AG04449 (cell line): ENCODE results near the gene SRRM2.
"Not testable (repeated sequence)": the region's sequence is repeated elsewhere in the genome, so short reads cannot be mapped to it uniquely, and the experiment has no call there.

Experiments used
- CTCF ChIA-PET: fragments of 350-600 bp; formaldehyde crosslinking; extraction: SDS; loops from one replicate; lab custom pipeline; 2021; ENCODE audit warnings: antibody characterized with exemption; lab: Yijun Ruan, JAX
- POLR2A ChIA-PET: fragments of 400-600, 350-600 bp; formaldehyde crosslinking; extraction: SDS; loops from one replicate; lab custom pipeline; 2020; ENCODE audit warnings: antibody characterized with exemption, inconsistent platforms; lab: Yijun Ruan, JAX
- DNase-seq: peaks from one replicate; pipeline ENCODE4 v3.0.0-alpha.2; 2010; ENCODE audit warnings: low read depth, low spot score
- H3K4me3 ChIP-seq: 2 replicates; pipeline ENCODE4 v1.5.1; 2011; ENCODE audit warnings: low read depth, mild to moderate bottlenecking, control low read depth, low read length
- TF ChIP-seq, protein P1 (sequence below): IDR thresholded peaks from one replicate; pipeline ENCODE4 v1.5.1; 2011; ENCODE audit warnings: mild to moderate bottlenecking, moderate library complexity, low read length, control low read depth, inconsistent platforms; ENCODE audit not compliant: insufficient read depth; ENCODE audit errors: missing control alignments

Gene SRRM2

DNA sequence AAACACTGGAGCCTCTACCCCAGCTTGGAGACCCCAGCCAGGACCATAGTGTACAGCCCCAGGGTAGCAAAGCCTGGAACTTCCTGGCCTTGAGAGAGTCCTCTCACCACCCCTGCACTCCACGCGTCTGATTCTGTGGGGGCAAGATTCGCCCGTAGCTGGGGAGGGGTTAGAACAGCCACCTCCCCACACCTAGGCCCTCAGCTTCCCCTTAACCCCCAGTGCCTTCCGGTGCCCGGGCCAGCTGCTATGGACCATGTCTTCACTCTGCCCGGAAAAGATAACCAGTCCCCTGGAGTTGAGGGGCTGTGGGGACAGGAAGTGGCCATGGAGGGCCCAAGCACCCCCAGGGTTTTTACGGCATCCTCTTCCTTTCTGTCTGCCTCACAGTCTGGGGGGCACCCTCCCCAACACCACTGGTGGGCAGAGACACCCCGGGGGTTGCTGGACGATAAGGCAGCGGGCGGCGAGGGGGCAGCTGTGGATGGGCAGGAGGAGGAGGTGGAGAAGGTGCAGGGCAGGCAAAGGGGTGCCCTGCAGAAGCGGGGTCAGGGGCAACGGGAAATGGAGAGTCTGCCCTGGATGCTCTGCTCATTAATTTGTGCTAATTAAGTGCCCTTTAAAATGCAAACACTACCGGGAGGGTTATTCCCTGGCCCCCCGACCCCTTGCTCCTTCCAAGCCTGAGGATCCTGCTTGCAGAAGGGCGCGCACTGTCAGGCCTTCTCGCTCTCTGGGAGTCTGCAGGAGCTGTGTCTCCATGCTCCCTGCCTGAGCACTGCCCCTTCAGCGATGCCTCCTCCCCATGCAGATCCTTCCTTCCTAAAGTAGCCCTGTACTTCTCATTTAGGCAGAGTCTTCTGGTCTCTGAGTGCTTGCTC lies 34.8 kb upstream of the SRRM2 start:
- no peak for DNase-seq
- POLR2A ChIA-PET = interaction anchor here (0.8 kb wide), 1 partner anchor 35 kb away, joined by 3 read pairs; the partner anchor contains the start of gene KCTD5
- H3K4me3 ChIP-seq = no peak overlapping the region
- TF ChIP-seq, protein P1, sequence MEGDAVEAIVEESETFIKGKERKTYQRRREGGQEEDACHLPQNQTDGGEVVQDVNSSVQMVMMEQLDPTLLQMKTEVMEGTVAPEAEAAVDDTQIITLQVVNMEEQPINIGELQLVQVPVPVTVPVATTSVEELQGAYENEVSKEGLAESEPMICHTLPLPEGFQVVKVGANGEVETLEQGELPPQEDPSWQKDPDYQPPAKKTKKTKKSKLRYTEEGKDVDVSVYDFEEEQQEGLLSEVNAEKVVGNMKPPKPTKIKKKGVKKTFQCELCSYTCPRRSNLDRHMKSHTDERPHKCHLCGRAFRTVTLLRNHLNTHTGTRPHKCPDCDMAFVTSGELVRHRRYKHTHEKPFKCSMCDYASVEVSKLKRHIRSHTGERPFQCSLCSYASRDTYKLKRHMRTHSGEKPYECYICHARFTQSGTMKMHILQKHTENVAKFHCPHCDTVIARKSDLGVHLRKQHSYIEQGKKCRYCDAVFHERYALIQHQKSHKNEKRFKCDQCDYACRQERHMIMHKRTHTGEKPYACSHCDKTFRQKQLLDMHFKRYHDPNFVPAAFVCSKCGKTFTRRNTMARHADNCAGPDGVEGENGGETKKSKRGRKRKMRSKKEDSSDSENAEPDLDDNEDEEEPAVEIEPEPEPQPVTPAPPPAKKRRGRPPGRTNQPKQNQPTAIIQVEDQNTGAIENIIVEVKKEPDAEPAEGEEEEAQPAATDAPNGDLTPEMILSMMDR = no peak
- CTCF ChIA-PET = no interaction called here

DNA sequence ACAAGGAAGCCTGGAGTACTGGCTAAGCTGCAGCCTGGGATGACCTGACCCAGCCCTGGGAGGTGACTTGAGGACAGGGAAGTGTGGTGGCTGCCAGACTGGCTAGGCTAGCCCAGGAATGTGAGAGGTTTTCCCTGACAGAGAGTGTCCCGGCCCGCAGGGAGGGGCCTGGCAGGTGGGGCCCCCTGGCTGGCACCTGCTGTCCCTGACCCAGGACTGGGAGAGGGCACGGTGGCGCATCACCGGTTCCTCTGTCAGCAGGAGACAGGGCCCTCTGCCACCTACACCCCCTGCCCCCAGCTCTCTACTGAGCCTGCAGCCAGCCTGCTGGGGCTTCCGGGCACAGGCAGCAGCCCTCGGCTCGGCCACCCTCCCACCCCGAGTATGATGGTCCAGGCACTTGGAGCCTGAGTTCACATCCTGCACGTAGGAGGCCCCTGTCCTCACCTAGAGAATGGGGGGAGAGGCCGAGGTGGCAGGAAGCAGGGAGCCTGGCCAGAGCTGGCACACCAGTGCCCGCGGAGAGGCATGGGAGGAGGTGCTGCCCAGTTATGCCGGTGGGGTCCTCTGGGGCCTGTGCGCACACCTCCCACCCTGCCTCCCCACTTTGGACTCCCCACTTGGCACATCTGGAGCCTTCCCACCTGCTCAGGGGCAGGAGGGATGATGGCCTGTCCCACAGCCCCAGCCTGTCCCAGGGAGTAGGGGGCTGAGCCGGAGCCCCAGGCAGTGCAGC lies 32.9 kb upstream of the SRRM2 start:
- TF ChIP-seq, protein P1 = no peak
- ChIA-PET CTCF (interaction anchor here (0.6 to 1.5 kb wide), 3 partner anchors 9 to 149 kb away, joined by 3 to 6 read pairs (median 4); no protein-coding TSS in a partner anchor), POLR2A (interaction anchor here (1.1 kb wide), 1 partner anchor 9 kb away, joined by 4 read pairs; no protein-coding TSS in a partner anchor)
- H3K4me3 ChIP-seq = no peak overlapping the region
- no peak for DNase-seq

DNA sequence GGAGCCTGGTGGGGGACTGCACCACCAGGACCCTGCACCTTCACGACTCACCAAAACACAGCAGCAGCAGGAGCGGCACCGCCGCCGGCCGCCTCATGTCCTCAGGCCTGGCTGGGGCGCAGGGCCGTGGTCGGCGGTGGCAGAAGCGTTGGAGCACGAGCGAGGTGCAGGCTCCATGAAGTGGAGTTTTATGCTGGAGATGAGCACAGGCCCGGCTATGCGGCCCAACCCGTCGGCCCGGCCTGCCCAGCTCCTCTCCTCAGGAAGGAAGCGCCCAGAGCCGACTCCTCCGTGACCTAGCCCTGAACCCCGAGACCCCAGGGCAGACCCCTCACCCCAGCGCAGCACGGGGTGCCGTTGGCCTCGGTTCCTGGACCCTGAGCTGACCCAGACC lies 32.4 kb upstream of the SRRM2 start, which contains the start of gene PRSS27:
Gene PRSS27 (minus strand): TSS at position 161 of the 394 bp plus-strand sequence. CDS start 64 bp downstream, at position 97.
- TF ChIP-seq, protein P1 = no peak
- POLR2A ChIA-PET = interaction anchor here (0.7 to 1.1 kb wide), 2 partner anchors 9 to 38 kb away, joined by 3 to 4 read pairs; partner anchors contain the start of gene KCTD5
- CTCF ChIA-PET = interaction anchor here (0.8 to 1.5 kb wide), 4 partner anchors 9 to 200 kb away, joined by 3 to 6 read pairs (median 4); no protein-coding TSS in a partner anchor
- DNase-seq = no peak
- H3K4me3 ChIP-seq = peak within 1 kb of the TSS; percentile 64

- TF ChIP-seq, protein P1 = peak; percentile 61
- H3K4me3 ChIP-seq = peak overlapping the region; percentile 64
- CTCF ChIA-PET = interaction anchor here (0.8 to 1.5 kb wide), 4 partner anchors 8 to 199 kb away, joined by 3 to 6 read pairs (median 4); no protein-coding TSS in a partner anchor
- peak; percentile 2 for DNase-seq
- POLR2A ChIA-PET = interaction anchor here (0.7 kb wide), 1 partner anchor 39 kb away, joined by 3 read pairs; the partner anchor contains the start of gene KCTD5
Observed at GRCh38 chr16:2720719-2721633, 31.5 kb upstream of the SRRM2 start.

DNA sequence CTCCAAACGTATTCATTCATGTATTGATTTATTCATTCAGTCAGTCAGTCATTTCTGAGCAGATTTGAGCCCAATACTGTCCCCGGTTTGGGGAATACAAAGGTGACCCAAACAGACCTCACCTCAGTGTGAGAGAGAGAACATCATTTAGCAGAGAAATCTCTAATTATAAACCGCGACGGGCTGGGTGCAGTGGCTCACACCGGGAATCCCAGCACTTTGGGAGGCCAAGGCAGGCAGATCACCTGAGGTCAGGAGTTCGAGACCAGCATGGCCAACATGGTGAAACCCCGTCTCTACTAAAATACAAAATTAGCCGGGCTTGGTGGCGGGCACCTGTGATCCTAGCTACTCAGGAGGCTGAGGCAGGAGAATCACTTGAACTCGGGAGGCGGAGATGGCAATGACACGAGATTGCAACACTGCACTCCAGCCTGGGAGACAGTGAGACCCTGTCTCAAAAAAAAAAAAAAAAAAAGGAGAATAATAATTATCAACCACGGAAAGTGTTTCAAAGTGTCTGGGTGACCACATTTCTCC lies 30.7 kb upstream of the SRRM2 start:
- POLR2A ChIA-PET, DNase-seq: not testable (repeated sequence)
- CTCF ChIA-PET = interaction anchor here (0.9 to 1.4 kb wide), 3 partner anchors 13 to 100 kb away, joined by 3 read pairs; no protein-coding TSS in a partner anchor
- H3K4me3 ChIP-seq = peak overlapping the region; percentile 64
